GM18508 (cell line): ENCODE data around the gene ARRB2.
"Not testable (repeated sequence)": the region's sequence is repeated elsewhere in the genome, so short reads cannot be mapped to it uniquely, and the experiment has no call there.

Source experiments
- ATAC-seq: cut with Tn5 transposase; IDR thresholded peaks from one replicate; pipeline ENCODE4 v1.9.1; 2021; ENCODE audit warnings: moderate number of reproducible peaks; ENCODE audit not compliant: insufficient read depth, unreplicated experiment

The ARRB2 gene

GRCh38 chr17:4709794-4710692 lies at the start of gene ARRB2:
TSS of gene ARRB2 (plus strand) at chr17:4710632. CDS start at chr17:4710722, 90 bp downstream.
- ATAC-seq: peak; percentile 50

DNA sequence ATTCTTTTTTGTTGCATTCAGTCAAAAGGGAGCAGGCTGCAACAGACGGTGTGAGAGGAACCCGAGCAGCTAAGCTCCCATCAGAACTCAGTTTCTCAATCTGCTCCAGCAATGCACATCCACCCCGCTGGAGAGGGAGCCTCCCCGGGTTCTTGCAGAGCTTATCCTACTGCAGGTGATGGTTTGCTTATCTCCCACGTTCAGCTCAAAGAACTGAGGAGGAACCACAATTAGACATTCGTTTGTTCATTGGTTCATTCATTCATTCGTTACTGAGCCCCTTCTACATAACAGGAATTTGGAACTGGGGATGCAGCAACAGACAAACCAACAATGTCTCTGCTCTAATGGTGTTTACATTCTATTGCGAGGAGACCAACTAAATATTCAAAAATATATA lies 46.7 kb upstream of the ARRB2 start:
- no peak for ATAC-seq

GRCh38 chr17:4664230-4664629 lies 46.2 kb upstream of the ARRB2 start:
- ATAC-seq: no peak

GRCh38 chr17:4665027-4665426 lies 45.4 kb upstream of the ARRB2 start:
- no peak for ATAC-seq

DNA sequence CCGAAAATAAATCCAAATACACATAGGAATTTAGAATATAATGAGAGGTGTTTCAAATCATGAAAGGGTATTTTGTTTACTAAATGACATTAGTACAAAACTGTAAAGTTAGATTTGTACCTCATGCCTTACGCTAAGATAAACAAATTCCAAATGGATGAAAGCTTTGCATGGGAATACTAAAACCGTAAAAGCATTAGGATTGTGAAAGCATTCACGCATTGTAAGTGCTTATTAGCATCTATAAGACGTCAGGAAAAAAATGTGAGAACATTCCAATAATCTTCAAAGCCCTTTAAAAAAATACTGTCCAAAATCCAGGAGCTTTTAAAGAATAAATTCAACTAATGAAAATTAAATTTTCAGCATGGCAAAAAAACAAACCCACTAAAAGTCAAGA lies 44.1 kb upstream of the ARRB2 start:
- ATAC-seq: no peak

DNA sequence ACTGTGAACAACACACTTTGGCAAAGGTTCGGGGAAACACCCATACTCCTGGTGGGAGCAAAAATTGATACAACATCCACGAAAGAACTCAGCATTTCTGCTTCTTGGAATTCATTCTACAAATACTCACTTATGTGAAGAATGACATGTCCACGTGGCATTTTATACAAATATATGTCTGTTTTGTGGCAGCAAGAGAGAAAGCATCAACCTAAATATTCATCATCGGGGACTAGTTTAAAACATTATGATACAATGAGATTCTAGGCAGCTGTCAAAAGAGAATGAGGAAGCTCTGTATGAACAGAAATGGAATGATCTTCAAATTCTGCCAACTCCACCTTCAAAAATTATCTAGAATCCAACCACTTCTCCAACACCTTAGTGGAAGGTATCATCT lies 43.3 kb upstream of the ARRB2 start:
- ATAC-seq: no peak

DNA sequence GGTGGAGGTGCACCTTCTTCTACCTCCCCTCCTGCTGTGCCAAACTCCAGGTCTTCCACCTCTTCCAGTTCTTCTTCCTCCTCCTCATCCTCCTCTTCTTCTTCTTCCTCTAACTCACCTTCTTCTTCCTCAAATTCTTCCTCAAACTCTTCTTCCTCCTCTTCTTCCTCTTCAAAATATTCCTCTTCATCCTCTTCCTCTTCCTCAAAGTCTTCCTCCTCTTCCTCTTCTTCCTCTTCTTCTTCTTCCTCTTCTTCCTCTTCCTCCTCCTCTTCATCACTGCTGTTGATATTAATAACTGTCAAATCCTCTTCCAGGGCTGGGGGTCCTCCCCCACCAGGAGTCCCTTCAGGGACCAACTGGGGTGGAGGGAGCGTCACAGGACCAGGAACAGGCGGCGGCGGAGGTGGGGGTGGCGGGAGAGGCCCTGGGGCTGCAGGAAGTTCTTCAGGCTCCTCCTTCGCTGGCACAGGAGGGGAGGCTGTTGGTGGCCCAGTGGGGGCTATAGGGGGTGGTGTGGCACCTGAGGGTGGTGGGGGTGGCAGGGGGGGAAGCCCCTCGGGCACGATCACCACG lies 38.3 kb upstream of the ARRB2 start:
- no peak for ATAC-seq

- ATAC-seq: no peak
These were observed 37.7 kb upstream of the ARRB2 start for GRCh38 chr17:4672751-4673150.

DNA sequence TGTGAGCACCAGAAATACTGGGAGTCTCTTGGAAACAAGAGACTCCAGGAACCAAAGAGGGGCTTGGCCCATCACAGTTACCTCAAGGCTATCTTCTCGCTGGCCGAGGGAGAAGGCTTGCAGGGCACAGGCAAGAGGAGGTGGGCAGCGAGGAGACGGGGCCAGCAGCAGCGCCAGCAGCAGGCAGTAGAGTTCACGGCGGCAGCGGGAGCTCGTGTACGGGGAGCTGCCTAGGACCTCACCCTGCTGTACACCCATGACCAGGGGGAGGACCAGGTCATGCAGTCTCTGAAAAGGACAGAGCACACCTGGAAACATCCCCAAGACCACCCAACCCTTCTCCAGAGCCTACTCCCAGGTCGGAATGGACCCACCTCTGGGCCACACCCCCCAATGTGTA lies 37.3 kb upstream of the ARRB2 start:
- ATAC-seq: no peak

DNA sequence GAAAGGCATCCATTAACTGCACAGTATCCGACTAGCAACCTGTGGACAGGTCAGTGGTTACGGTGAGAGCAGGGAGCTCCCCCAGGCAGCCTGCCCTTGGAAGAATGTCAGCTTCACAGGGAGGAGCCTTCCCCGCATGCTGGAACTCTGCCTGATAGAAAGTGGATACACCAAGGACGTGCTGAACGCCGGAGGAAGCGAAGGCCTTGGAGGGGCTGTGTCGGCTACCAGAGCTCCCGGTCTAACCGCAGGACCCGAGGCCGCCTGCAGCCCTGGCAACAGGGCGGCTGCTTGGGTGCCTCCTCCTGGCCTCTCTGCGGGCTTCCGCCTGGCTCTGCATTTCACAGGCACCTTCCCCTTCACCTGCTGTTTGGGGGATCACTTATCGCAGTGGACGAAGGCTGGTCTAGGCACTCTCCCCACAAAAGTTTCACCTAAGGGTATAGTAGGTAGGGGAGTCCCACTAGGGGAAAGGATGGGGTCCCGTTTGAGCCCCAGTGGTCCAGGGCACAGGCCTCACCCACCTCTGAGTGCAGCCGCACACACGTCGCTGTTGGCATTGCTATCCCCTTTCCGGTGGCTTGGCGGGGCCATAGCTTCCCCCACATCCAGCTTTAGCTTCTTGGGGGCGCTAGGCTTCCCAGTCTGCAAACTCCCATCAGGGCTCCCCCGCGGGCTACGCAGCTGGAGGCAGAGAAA lies 36.3 kb upstream of the ARRB2 start:
- no peak for ATAC-seq

- ATAC-seq: no peak
These were observed 35.8 kb upstream of the ARRB2 start for GRCh38 chr17:4674685-4674998.

DNA sequence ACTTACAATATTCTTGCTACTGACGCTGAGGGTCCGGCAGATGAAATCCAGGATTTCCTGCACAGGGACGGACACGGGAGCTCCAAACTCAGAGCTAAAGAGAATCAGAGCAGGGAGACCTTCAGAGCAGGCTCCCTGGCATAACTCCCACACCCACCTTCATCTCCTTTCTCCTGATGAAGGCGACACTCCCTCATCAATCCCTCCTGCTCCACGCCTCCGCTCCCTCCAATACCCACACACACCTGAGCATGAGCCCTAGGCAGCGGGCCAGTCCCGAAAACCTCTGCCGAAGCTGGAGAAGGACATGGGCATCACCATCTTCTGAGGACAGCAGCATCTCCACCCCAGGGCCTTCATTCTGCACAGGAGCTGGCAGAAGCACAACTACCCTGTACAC lies 34.6 kb upstream of the ARRB2 start:
- ATAC-seq: no peak

DNA sequence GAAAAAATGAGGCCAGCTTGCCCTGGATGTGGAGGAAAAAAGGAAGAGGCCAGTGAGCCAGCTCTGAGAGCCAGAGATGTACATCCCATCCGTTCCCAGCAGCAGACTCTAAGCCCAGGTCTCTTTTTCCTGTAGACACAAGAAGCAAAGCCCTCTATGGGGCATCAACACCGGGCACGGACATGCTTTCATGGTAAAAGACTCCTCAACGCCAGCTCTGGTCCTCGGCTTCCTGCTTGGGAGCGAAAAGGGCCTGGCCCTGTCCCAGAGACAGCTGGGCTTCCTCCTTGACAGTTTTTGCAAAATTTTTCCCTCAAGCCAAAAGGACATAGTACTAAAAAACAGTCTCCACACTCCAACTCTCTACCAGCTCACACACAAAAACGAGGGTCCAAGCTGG lies 33.6 kb upstream of the ARRB2 start:
- no peak for ATAC-seq

GRCh38 chr17:4678448-4679026 lies 31.9 kb upstream of the ARRB2 start:
- ATAC-seq: no peak

GRCh38 chr17:4679658-4680057 lies 30.8 kb upstream of the ARRB2 start:
- ATAC-seq: no peak

DNA sequence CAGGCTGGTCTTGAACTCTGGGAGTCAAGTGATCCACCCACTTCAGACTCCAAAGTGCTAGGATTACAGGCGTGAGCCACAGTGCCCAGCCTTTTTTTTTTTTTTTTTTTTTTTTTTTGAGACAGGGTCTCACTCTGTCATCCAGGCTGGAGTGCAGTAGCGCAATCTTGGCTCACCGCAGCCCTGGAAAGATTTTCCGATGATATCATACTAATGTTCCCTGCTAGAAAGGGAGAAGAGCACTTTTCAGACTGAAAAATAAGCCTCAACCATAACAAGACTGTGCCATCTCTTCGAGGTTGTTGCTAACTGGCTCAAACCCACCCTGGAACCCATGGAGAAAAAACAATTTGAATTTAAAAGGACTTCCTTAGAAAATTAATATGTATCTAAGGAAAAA lies 26.7 kb upstream of the ARRB2 start:
- ATAC-seq: not testable (repeated sequence)

- ATAC-seq: not testable (repeated sequence)
These were observed 20.6 kb upstream of the ARRB2 start for GRCh38 chr17:4689872-4690271.

DNA sequence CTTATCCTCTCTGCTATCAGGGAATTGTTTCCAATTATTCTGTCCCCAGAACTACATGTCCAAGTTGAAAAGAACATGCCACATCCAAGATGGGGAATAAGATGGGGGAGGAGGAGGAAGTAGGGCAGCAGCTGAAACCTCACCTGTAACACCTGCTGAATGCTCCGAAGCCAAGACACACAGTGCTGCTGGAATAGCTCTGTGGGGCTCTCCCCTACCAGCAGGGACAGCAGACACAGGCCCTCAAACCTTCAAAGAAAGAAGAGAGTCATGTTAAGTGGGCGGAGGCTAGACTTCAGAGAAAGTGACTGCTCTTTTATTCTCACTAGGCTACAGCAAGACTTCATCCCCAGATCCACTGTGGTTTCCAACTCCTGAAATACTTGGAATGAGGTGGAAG lies 19.7 kb upstream of the ARRB2 start:
- ATAC-seq: no peak

DNA sequence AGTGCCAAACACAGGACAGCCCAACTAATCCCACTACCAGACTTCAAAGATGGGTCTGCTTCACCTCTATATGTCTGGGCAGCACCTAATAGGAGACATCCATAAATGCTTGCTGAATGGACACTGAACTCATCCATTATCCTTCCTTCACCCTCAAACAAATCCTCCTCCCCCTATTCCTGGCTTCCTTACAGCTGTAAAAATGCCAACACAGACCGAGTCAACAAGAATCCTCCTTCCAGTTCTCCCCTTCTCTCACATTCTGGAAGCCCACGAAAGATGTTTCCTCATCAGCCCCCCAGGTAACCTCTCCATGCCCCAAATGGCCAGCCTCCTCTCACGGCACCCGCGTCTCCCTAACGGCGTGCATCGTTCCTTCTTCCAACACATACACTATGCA lies 18.7 kb upstream of the ARRB2 start:
- ATAC-seq: no peak

DNA sequence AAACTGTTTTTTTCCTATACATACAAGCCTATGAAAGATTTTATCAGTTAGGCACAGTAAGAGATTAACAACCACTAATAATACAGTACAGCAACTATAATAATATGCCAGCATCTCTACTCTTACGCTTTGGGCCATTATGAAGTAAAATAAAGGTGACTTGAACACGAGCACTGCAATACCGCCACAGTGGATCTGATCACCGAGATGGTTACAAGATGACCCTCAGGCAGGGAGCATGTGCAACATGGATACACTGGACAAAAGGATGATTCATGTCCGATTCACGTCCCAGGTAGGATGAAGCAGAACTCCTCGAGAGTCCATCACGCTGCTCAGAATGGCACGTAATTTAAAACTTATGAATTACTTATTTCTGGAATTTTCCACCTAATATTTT lies 17.0 kb upstream of the ARRB2 start:
- no peak for ATAC-seq

DNA sequence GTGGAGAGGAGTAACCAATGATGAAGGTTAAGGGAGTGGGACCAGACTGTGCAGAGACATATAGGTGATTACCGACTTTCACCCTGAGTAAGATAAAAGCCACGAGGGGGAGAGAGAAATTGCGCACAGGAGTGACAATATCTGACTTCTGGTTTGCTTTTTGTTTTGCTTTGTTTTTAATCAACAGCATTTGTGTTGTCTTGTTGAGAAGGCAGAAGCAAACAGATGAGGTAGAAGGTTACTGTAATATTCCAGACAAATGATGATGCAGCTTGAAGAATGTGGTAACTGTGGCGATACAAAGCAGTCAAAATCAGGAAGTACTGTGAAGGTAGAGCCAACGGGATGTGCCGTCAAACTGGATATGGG lies 14.0 kb upstream of the ARRB2 start:
- ATAC-seq: no peak
